Astrocyte of the cerebellum (primary cell): ENCODE data around the gene CRLF1.

Experiments
- DNase-seq: peaks from one replicate; pipeline ENCODE4 v3.0.0-alpha.2; 2011; ENCODE audit warnings: low read depth
- H3K4me3 ChIP-seq: 2 replicates; pipeline ENCODE4 v1.5.1; 2011; ENCODE audit warnings: mild to moderate bottlenecking, low read depth, low read length, moderate library complexity
- CTCF ChIP-seq: IDR thresholded peaks from 2 replicates; pipeline ENCODE4 v1.5.1; 2012; ENCODE audit warnings: low read length, low read depth, moderate library complexity, mild to moderate bottlenecking; ENCODE audit errors: missing control alignments
- in situ Hi-C: cut with HindIII; loops from 2 replicates; pipeline ENCODE4 v1.10.0; 2017; ENCODE audit warnings: low sequenced_read_pairs

Gene CRLF1

DNA sequence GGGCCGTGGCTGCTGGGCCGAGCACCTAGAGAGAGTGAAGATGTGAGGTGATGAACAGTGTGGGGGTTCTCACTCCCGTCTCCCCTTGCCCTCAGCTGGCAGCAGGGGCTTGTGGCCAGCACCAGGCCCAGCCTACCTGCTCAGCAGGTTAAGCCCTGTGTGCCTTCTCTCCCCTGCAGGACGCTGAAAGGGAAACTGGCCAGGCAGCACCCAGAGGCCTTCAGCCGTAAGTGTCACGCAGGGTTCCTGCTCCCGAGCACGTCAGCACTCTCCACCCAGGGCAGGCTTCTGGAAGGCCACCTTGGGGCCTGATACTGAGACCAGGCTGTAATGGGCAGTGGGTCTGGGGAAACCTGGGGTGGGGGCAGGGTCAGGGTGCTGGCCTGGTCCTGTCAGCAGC lies 39.6 kb downstream of the CRLF1 start:
- in situ Hi-C loops: no loop called here
- no peak overlapping the region for H3K4me3 ChIP-seq
- TF ChIP-seq CTCF: no peak
- no peak for DNase-seq

- no peak for DNase-seq
- in situ Hi-C loops: no loop called here
- TF ChIP-seq CTCF: no peak
- no peak overlapping the region for H3K4me3 ChIP-seq
These were observed 44.5 kb downstream of the CRLF1 start for GRCh38 chr19:18562086-18562485.

GRCh38 chr19:18559685-18560084 lies 46.9 kb downstream of the CRLF1 start:
- H3K4me3 ChIP-seq: no peak overlapping the region
- no peak for DNase-seq
- in situ Hi-C loops: no loop called here
- no peak for TF ChIP-seq CTCF

- no peak for DNase-seq
- no peak for TF ChIP-seq CTCF
- H3K4me3 ChIP-seq: peak overlapping the region; percentile 83
- in situ Hi-C loops: no loop called here
These were observed 48.0 kb downstream of the CRLF1 start for GRCh38 chr19:18558604-18559003.

DNA sequence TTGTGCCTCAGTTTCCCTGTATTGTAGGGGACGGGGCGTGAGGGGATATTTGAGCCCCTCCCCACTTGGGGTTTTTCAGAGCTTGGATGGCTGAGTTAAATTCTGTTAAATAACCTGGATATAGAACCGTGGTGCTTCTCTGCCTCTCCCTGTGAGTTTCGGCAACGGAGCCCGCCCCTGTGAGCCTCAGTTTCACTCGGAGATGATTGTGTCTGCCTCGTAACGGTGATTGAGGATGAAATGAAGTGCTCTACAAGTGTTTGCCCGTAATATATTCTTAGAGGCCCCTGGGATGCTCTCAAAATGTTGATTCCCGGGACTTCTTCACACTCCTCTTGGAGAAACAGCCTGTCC lies 48.4 kb downstream of the CRLF1 start:
- DNase-seq: no peak
- in situ Hi-C loops: no loop called here
- peak overlapping the region; percentile 83 for H3K4me3 ChIP-seq
- no peak for TF ChIP-seq CTCF

- H3K4me3 ChIP-seq: peak within 1 kb of the TSS; percentile 83
- peak; percentile 96 for DNase-seq
- TF ChIP-seq CTCF: no peak
- in situ Hi-C loops: no loop called here
These were observed 49.0 kb downstream of the CRLF1 start, which contains the start of gene KXD1 for GRCh38 chr19:18557411-18558201. KXD1 (plus strand) TSS chr19:18557870; CDS start chr19:18562057, 4,187 bp downstream.

DNA sequence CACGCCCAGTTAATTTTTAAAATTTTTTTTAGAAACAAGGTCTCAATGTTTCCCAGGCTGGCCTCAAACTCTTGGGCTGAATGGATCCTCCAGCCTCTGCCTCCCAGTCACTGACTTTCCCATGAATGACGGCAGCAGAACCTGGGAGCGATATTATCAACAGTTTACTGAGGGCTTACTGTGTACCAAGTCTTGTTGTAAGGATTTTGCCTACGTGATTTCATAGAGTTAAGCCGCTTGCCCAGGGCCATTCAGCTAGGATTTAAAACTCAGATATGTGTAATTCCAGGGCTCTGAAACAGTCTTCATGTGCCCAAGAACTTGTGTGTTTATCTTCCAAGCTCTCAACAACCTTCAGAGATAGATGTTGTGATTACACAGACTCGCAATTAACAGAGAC lies 55.0 kb downstream of the CRLF1 start:
- no peak for DNase-seq
- H3K4me3 ChIP-seq: no peak overlapping the region
- TF ChIP-seq CTCF: no peak
- in situ Hi-C loops: no loop called here
